ENCODE data around the gene WNT4. TPM values are rescaled to one million over a fixed set of nuclear protein-coding genes. Genes with fewer than 3 reads are reported as not detected.

WNT4 gene
- total RNA-seq, 1 donor from 2014 or later: 1.1 TPM

DNA sequence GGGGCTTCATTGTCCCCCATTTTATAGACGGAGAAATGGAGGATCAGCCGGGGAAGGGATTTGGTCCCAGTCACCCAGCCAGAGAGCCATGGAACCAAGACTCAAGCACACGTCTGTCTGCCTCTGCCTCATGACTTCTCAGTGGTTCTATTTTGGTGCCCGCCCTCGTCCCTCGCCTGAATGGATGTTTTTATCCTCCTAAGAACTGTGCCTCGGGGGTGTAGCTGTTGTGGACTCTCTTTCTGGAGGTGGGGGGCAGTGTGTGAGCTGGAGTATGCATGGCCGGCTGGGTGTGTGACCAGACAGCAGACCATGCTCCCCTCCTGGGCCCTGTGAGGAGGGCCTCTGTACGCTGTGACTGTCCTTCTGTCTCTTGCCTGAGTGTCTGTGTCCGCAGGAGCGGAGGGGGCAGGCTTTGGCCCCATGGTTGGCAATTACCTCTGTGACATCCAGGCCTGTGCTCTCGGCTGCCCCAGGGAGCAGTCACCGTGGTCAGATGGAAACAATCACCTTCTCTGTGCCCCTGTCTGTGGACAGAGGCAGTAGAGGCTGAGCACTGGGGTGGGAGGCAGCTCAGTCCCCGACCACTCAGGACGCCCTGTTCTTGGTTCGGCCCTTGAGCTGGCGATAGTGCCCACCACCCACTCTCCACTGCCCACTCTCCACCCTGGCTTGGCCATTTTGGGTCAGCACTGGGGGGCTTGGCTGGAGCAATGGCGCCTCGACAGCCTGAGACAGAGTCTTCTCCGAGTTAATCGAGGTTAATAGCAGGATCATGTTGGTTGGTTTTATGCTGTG is 20.4 kb downstream of the WNT4 start:
- FAIRE-seq: no peak
- TF ChIP-seq, protein P1, sequence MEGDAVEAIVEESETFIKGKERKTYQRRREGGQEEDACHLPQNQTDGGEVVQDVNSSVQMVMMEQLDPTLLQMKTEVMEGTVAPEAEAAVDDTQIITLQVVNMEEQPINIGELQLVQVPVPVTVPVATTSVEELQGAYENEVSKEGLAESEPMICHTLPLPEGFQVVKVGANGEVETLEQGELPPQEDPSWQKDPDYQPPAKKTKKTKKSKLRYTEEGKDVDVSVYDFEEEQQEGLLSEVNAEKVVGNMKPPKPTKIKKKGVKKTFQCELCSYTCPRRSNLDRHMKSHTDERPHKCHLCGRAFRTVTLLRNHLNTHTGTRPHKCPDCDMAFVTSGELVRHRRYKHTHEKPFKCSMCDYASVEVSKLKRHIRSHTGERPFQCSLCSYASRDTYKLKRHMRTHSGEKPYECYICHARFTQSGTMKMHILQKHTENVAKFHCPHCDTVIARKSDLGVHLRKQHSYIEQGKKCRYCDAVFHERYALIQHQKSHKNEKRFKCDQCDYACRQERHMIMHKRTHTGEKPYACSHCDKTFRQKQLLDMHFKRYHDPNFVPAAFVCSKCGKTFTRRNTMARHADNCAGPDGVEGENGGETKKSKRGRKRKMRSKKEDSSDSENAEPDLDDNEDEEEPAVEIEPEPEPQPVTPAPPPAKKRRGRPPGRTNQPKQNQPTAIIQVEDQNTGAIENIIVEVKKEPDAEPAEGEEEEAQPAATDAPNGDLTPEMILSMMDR (IDR thresholded peaks at IDR 0.05; ENCODE audit: insufficient read depth, low read length, severe bottlenecking): no peak
- Histone ChIP-seq H3K4me3 (ENCODE audit: low read depth, low read length) (no peak overlapping the region), H3K27me3 (ENCODE audit: control insufficient read depth, insufficient read depth, low read length) (no peaks in the 10 kb centered on the region), H3K36me3 (ENCODE audit: control insufficient read depth, insufficient read depth, low read length) (peaks cover 8% of the 10 kb centered on the region)
- DNase-seq (ENCODE audit: low read depth): no peak

DNA sequence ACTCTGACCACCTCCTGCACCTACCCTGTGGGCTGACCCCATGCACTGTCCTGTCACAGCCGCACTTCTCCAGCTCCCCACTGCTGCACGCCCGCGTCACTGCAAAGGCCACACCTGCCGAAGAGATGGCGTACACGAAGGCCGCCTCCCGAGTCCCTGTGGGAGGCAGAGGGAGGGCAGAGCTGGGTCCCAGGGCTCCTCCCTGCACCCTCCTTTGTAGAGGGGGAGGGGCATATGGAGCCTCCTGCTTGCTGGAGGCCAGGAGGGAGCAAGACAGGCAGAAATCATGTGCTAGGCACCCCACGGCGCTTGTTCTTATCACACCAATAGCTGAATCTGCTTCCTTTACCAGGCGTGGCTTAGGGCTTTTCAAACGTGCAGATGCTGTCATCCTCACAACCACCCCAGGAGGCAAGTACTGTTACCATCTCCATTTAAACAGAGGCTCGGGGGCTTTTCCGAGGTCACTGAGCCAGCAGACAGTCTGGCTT is 21.4 kb downstream of the WNT4 start:
- H3K27me3 ChIP-seq (ENCODE audit: control insufficient read depth, insufficient read depth, low read length): no peaks in the 10 kb centered on the region
- TF ChIP-seq, protein P1 (IDR thresholded peaks at IDR 0.05; ENCODE audit: insufficient read depth, low read length, severe bottlenecking): no peak
- H3K36me3 ChIP-seq (ENCODE audit: control insufficient read depth, insufficient read depth, low read length): peaks cover 2% of the 10 kb centered on the region
- no peak overlapping the region for H3K4me3 ChIP-seq (ENCODE audit: low read depth, low read length)
- DNase-seq (ENCODE audit: low read depth) (no peak), FAIRE-seq (no peak)

DNA sequence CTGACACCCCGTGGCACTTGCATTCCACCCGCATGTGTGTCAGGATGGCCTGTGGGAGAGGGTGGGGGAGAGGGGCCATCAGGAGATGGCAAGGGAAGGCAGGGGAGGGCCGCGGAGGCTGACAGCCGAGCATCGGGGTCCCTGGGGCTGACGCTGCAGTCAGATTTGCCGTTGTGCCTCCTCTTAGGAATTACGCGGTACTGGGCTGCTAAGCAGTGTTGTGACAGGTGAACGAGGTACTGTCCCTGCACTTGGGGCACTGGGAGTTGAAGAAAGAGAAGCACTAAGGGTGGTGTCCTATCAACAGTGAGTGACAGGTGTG is 22.5 kb downstream of the WNT4 start:
- H3K27me3 ChIP-seq (ENCODE audit: control insufficient read depth, insufficient read depth, low read length): no peaks in the 10 kb centered on the region
- FAIRE-seq: peak; percentile 83
- TF ChIP-seq, protein P1 (IDR thresholded peaks at IDR 0.05; ENCODE audit: insufficient read depth, low read length, severe bottlenecking): no peak
- DNase-seq (ENCODE audit: low read depth): no peak
- H3K4me3 ChIP-seq (ENCODE audit: low read depth, low read length): no peak overlapping the region
- peaks cover 2% of the 10 kb centered on the region for H3K36me3 ChIP-seq (ENCODE audit: control insufficient read depth, insufficient read depth, low read length)

DNA sequence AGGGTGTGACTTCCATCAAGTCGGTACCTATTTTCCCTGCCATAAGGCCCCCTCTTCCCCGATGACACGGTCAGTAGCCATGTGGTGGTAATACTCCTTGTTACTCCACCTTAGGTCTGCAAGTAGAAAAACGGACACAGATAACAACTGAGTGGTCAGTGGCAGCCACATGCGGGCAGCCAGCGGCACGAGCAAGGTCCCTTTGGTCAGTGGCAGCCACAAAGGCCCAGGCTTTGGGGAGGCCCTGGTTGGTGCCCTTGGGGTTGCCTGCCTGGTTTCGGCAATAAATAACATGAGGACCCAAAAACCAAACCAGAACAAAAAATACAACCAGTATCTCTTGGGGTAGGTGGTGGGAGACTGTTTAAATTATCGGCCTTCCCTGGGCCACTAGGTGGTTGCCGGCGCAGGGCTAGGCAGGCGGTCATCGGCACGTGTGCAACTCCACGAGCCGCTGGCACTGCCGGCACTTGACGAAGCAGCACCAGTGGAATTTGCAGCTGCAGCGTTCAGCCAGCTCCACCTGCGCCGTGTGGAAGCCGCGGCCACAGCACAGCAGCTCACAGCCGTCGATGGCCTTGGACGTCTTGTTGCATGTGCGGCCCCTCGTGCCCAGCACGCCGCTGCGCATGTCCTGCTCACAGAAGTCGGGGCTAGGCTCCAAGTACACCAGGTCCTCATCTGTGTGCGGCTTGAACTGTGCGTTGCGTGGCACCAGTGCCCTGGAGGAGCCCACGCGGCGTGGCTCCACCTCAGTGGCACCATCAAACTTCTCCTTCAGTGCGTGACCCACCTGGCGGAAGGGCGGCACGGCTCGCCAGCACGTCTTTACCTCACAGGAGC is 23.1 kb downstream of the WNT4 start:
- TF ChIP-seq, protein P1 (IDR thresholded peaks at IDR 0.05; ENCODE audit: insufficient read depth, low read length, severe bottlenecking): no peak
- Histone ChIP-seq H3K36me3 (ENCODE audit: control insufficient read depth, insufficient read depth, low read length) (peaks cover 2% of the 10 kb centered on the region), H3K4me3 (ENCODE audit: low read depth, low read length) (no peak overlapping the region), H3K27me3 (ENCODE audit: control insufficient read depth, insufficient read depth, low read length) (no peaks in the 10 kb centered on the region)
- FAIRE-seq (no peak), DNase-seq (ENCODE audit: low read depth) (no peak)

DNA sequence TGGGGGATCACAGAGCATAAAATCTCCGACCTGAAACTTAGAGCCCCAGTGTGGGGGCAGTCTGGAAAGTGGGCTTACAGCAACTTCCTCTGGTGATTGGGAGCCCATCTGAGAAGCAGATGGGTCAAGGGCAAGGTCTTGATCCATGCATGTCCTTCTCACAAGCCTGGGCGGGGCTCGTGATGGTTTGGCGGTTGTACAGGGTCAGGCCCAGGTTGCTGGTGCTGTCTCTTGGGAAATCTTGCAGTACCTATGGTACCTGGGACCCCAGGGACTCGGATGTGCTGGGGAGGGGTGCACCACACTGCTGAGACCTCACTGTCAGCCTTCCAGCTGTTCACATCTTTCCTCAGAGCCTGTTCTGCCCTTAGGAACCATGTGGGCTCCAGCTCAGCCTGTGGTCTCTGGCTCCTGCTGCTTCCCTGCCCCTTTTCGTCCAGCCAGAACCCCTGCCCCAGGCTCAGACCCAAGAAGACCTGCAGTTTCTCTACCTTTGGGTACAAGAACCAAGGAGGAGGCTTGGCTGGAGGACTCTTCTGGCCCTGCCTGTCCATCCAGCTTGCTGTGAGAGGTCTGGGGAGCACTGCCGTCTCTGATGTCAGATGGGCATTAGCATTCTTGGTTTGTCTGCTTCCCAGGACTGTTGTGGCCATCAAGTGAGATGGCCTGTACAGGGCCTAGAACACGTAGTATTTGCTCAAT is 24.5 kb downstream of the WNT4 start:
- TF ChIP-seq, protein P1 (IDR thresholded peaks at IDR 0.05; ENCODE audit: insufficient read depth, low read length, severe bottlenecking): no peak
- no peak for FAIRE-seq
- H3K4me3 ChIP-seq (ENCODE audit: low read depth, low read length): no peak overlapping the region

More for the DNA sequence above, 24.5 kb downstream of the WNT4 start:
- H3K27me3 ChIP-seq (ENCODE audit: control insufficient read depth, insufficient read depth, low read length): no peaks in the 10 kb centered on the region
- H3K36me3 ChIP-seq (ENCODE audit: control insufficient read depth, insufficient read depth, low read length): peaks cover 10% of the 10 kb centered on the region
- no peak for DNase-seq (ENCODE audit: low read depth)
